AG04450 (cell line): ENCODE measurements around the gene FMN2. TPM values are rescaled to one million over a fixed set of nuclear protein-coding genes. Genes with fewer than 3 reads are reported as not detected.

ENCODE experiments used
- CTCF ChIA-PET: fragments of 300-600, 350-600 bp; formaldehyde crosslinking; extraction: SDS; loops from one replicate; lab custom pipeline; 2022; ENCODE audit warnings: antibody characterized with exemption, inconsistent platforms; lab: Charles Lee
- POLR2A ChIA-PET: fragments of 350-600 bp; formaldehyde crosslinking; extraction: SDS; loops from one replicate; lab custom pipeline; 2021; ENCODE audit warnings: antibody characterized with exemption, inconsistent platforms; lab: Yijun Ruan, JAX
- DNase-seq: peaks from one replicate; pipeline ENCODE4 v3.0.0-alpha.2; 2011; ENCODE audit warnings: low read depth, low spot score
- H3K27ac ChIP-seq: one replicate; pipeline ENCODE4 v1.5.1; 2012; ENCODE audit warnings: low read depth, low read length, control low read depth
- H3K27me3 ChIP-seq: one replicate; pipeline ENCODE4 v1.6.0; 2012; ENCODE audit warnings: low read length; ENCODE audit not compliant: control insufficient read depth, insufficient read depth
- H3K4me3 ChIP-seq: 2 replicates; pipeline ENCODE4 v1.5.1; 2011; ENCODE audit warnings: mild to moderate bottlenecking, low read depth, low read length, control low read depth
- H3K9me3 ChIP-seq: 2 replicates; pipeline ENCODE4 v1.5.1; 2012; ENCODE audit warnings: low read length; ENCODE audit not compliant: control insufficient read depth, insufficient read depth
- polyA plus RNA-seq: library from polyadenylated mRNA; depleted of rRNA; stranded (reverse); fragments of >200 nt; gene quantifications from 2 replicates; pipeline ENCODE4 v1.2.3, GENCODE V29; 2011
- TF ChIP-seq, protein P1 (sequence below): IDR thresholded peaks from 2 replicates; pipeline ENCODE4 v1.5.1; 2011; ENCODE audit warnings: low read depth, low read length, control low read depth, inconsistent platforms

The FMN2 gene
- polyA plus RNA-seq, 1 experiment, result 6.9 TPM

DNA sequence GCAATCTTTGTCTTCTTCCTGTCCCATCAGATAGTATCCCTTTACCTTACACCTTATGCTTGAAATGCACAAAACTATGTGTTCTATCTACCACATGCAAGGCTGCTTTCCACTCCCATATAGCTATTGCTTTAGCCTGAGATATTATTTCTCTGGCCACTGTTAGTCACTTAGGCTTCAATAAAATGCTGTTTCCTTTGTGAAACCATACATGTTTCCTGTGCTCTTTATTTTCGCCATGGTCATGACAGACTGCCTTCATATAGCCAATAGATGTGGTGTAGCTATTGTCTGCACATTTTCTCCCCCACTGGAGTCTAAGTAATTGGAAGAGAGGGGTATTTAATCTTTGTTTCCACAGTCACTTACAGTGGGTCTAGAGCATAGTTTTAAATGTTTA is 411.9 kb downstream of the FMN2 start:
- Histone ChIP-seq H3K27ac (no peak overlapping the region), H3K4me3 (no peak overlapping the region), H3K27me3 (no peaks in the 10 kb centered on the region), H3K9me3 (no peaks in the 10 kb centered on the region)
- no peak for DNase-seq
- CTCF ChIA-PET, result no interaction called here
- TF ChIP-seq, protein P1, sequence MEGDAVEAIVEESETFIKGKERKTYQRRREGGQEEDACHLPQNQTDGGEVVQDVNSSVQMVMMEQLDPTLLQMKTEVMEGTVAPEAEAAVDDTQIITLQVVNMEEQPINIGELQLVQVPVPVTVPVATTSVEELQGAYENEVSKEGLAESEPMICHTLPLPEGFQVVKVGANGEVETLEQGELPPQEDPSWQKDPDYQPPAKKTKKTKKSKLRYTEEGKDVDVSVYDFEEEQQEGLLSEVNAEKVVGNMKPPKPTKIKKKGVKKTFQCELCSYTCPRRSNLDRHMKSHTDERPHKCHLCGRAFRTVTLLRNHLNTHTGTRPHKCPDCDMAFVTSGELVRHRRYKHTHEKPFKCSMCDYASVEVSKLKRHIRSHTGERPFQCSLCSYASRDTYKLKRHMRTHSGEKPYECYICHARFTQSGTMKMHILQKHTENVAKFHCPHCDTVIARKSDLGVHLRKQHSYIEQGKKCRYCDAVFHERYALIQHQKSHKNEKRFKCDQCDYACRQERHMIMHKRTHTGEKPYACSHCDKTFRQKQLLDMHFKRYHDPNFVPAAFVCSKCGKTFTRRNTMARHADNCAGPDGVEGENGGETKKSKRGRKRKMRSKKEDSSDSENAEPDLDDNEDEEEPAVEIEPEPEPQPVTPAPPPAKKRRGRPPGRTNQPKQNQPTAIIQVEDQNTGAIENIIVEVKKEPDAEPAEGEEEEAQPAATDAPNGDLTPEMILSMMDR, result no peak
- POLR2A ChIA-PET, result no interaction called here

DNA sequence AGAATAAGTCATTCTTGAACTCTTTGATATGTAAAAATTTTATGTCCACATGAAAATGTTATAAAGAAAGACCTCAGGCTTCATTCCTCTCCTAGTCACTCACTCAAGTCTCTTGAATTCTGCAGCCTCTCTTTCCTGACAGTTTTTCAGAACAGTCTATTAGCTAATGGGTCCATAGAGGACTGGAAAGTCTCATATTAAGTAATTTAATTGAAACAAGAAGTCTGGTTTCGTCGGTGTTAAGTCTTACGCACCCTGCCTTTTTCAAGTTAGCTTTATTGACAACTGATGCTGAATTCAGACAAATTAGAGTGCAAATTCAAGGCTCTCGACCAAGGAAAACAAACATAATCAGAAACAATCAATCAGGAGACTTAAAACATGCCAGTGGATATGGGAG is 414.5 kb downstream of the FMN2 start:
- ChIA-PET POLR2A (no interaction called here), CTCF (interaction anchor here (0.8 kb wide), 1 partner anchor 317 kb away, joined by 3 read pairs; no protein-coding TSS in a partner anchor)
- H3K4me3 ChIP-seq, result no peak overlapping the region
- H3K27ac ChIP-seq, result no peak overlapping the region
- H3K27me3 ChIP-seq, result no peaks in the 10 kb centered on the region
- no peaks in the 10 kb centered on the region; the same call in 1 of the 2 replicates for H3K9me3 ChIP-seq
- no peak for DNase-seq
- TF ChIP-seq, protein P1, result no peak

DNA sequence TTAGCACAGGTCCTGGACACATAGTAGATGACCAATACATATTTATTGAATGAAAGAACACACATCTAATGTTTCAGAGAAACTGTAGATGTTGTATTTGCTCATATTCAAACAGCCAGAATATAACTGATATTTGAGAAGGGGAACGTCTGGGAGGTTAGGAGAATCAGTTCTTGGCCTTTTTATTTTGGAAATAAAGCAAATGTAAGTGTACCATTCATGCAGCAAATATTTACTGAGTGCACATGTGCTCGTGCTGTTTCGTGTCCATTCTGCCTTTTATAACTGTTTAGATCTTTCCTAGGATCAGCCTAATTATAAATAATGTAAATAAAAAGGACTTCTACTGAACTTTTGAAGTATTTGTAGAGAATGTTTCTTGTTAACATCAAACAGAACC is 416.5 kb downstream of the FMN2 start:
- ChIA-PET CTCF (no interaction called here), POLR2A (no interaction called here)
- DNase-seq, result no peak
- Histone ChIP-seq H3K9me3 (no peaks in the 10 kb centered on the region; the same call in 1 of the 2 replicates), H3K27me3 (no peaks in the 10 kb centered on the region), H3K27ac (no peak overlapping the region), H3K4me3 (no peak overlapping the region)
- TF ChIP-seq, protein P1, result no peak

DNA sequence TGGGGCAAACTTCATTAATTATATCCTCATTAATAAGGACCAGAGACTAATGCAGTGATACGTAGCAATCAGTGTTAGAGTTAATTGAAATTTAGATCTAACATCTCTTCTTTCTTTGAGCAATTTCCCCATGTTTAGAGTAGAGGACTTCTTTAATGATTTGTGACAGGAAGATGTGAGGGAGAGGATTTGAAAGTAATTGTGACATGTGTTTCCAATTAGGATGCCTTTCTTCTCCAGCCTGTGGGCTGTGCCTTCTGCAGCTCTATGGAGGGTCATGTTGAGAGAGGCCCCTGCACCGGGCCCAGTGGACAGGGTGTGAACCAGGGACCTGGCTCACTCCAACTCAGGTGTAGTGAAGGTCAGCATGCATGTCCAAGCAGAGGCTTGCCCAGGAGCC is 417.3 kb downstream of the FMN2 start:
- DNase-seq, result no peak
- TF ChIP-seq, protein P1, result no peak
- Histone ChIP-seq H3K27me3 (no peaks in the 10 kb centered on the region), H3K4me3 (no peak overlapping the region), H3K27ac (no peak overlapping the region), H3K9me3 (no peaks in the 10 kb centered on the region; the same call in 1 of the 2 replicates)
- POLR2A ChIA-PET, result interaction anchor here (0.7 kb wide), 1 partner anchor 54 kb away, joined by 4 read pairs; no protein-coding TSS in a partner anchor
- CTCF ChIA-PET, result no interaction called here

DNA sequence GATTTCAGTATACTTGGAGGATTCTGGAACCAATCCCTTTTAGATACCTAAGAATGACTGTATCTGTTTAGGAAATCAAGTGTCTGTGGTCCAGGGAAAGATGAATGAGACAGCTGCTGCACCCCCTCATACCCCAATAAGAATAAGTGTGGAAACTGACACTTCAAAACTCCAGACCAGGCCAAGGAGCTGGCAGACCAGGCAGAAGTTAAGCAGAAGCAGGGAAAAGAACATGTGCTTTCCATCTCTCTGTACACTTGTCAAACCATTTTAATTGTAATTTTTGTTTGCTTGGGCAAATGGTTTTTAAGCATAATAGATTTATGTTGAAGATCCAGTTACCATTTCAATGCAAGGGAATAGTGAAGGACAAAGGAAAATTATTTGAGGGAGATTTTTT is 420.1 kb downstream of the FMN2 start:
- Histone ChIP-seq H3K27ac (no peak overlapping the region), H3K27me3 (no peaks in the 10 kb centered on the region), H3K4me3 (no peak overlapping the region), H3K9me3 (no peaks in the 10 kb centered on the region; the same call in 1 of the 2 replicates)
- TF ChIP-seq, protein P1, result no peak
- ChIA-PET CTCF (no interaction called here), POLR2A (no interaction called here)
- no peak for DNase-seq
